AG08395 (cell line): ENCODE results near the gene PTPRJ.

ENCODE experiments used
- DNase-seq: peaks from one replicate; pipeline ENCODE4 v3.0.0; 2012; ENCODE audit warnings: mixed read lengths, low spot score

The PTPRJ gene

GRCh38 chr11:48040830-48041444, 60.6 kb downstream of the PTPRJ start:
- DNase-seq = no peak

- no peak for DNase-seq
These were observed 61.7 kb downstream of the PTPRJ start for GRCh38 chr11:48041877-48042695.

- DNase-seq = no peak
These were observed 63.0 kb downstream of the PTPRJ start for GRCh38 chr11:48043111-48043990.

DNA sequence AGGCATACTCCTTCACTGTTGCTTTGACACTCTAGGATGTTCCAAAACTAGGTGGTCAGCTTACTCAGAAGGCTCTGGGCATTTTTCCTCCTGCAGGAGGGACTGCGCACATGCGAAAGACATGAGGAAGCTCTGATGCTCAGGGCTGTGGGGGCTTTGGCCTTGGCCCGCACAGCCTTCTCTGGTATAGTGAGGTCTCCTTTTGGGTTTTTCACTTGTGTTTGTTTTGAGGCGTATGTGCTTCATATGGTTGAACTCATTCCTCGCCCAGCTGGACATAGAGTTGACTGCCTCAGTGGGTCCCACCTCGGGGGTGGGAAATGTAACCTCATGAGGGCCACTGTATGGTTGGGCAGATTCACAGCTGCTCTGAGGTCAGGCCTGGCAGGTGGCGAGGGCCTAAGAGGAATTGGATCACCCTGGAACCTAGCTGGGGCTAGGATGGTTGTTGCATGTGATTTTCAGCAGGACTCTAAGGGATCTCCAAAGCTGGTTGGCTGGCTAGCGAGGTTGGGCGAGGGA, 63.7 kb downstream of the PTPRJ start:
- DNase-seq = no peak

DNA sequence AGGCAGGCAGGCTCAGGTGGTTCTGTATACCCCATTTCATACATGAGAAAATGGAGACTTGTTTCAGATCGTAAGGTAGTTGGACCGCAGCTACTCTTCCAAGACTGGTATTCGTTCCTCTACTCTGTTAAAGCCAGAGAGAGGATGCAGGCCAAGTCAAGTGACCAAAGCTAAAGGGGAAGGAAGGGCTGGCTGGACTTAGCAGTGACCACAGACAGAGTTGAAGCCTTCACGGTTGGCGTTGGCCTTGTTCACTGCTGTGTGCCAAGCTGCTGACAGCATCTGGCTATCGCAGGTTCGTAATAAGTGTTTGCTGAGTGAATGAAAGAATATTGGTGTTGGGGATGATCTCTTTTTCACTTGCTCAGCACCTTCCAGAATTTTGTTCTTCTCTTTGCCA, 64.2 kb downstream of the PTPRJ start:
- DNase-seq = no peak

- DNase-seq = no peak
These were observed 65.2 kb downstream of the PTPRJ start for GRCh38 chr11:48045536-48045935.

- DNase-seq = peak; percentile 55
These were observed 67.3 kb downstream of the PTPRJ start for GRCh38 chr11:48047616-48048015.

- DNase-seq = no peak
These were observed 68.7 kb downstream of the PTPRJ start for GRCh38 chr11:48049036-48049435.

DNA sequence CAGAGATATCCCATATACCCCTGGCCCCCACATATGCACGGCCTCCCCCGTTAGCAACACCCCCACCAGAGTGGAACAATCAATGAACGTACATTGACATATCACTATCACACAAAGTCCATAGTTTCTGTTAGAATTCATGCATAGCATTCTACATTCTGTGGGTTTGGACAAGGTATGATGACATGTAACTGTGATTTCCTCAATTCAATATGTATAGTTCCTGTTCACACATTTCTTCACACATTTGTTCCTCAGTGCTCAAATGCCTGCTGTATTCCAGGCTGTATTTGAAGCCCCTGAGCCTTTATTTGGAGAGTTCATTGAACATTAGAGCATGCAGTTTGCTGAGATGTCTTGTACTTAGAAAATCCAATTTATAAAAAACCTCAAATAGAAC, 69.9 kb downstream of the PTPRJ start:
- DNase-seq = no peak

- DNase-seq = no peak
These were observed 71.0 kb downstream of the PTPRJ start for GRCh38 chr11:48051217-48051830.

- DNase-seq = peak; percentile 61
These were observed 72.1 kb downstream of the PTPRJ start for GRCh38 chr11:48052183-48053044.

GRCh38 chr11:48054994-48055291, 74.6 kb downstream of the PTPRJ start:
- no peak for DNase-seq

DNA sequence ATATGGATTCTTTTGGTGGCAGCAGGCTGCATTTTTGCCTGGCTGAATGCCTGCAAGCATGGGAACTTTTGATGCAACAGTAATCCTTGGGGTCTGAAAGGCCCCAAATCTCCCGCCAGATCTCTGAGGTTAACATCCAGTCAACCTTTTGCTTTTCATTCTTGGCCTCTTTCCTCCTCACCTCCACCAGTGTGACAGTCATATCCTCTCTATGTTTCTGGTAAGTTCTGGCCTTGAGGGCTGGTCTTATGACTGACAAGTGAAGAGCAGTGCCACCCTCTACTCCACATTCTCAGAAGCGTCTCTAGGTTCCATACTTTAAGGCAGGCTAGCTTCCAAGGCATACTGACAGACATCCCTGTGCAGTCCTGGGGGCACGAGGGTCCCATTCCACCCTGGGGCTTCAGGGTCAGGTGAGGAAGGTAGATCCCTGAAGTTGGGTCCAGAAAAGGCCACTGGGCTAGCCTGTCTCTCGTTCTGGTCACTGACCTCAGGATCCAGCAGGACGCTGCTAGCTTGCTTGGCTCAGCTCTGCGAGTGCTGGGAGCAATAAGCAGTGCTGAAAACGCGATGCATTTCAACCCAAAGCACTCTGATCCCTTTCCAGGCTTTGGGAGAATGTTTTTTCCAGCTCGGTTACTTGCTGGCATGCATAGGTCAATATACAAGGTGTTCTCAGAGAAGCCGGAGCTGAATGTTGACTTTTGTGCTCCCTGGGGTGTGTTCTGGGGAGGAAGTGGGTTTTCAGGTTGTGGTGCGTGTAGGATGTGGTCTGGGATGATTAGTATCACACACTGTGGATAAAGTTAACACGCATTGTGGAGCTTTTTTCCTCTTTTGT, 75.2 kb downstream of the PTPRJ start:
- DNase-seq = no peak

- no peak for DNase-seq
These were observed 76.2 kb downstream of the PTPRJ start for GRCh38 chr11:48056325-48057183.

DNA sequence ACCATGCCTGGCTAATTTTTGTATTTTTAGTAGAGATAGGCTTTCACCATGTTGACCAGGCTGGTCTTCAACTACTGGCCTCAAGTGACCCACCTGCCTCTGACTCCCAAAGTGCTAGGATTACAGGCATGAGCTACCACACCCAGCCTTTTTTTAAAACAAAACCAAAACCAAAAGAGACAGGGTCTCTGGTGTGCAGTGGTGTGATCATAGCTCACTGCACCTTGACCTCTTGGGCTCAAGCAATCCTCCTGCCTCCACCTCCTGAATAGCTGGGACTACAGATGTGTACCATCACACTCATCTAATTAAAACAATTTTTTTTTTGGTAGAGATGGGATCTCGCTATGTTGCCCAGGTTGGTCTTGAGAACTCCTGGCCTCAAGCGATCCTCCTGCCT, 77.7 kb downstream of the PTPRJ start:
- no peak for DNase-seq

- no peak for DNase-seq
These were observed 78.4 kb downstream of the PTPRJ start for GRCh38 chr11:48058788-48059187.

DNA sequence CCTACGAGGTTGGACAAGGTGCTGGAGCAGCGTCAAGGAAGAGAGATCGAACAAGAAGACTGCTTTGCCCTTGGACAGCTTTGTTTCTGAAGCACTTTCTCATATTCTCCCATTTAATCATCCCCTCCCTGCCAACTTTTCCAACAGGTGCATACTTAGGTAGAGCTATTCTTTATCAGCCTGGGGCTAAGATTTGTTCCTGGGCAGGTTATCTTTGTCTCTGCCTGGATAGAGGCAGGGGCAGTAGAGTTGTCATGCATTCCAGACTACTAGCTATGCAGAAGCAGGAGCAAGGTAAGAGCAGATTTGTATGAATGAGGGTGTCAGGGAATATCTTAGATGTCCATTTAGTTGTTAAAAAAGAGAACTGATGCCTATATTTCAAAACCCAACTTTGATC, 82.3 kb downstream of the PTPRJ start:
- no peak for DNase-seq

GRCh38 chr11:48063424-48063978, 83.1 kb downstream of the PTPRJ start:
- peak; percentile 95 for DNase-seq

- peak; percentile 68 for DNase-seq
These were observed 83.9 kb downstream of the PTPRJ start for GRCh38 chr11:48064306-48064705.
